Colonic mucosa (tissue), 4 donors: ENCODE results near the gene RFPL3. TPM values are rescaled to one million over a fixed set of nuclear protein-coding genes. Genes with fewer than 3 reads are reported as not detected.

ENCODE experiments used
- DNase-seq: peaks from one replicate; pipeline ENCODE4 v3.0.0-alpha.2; 2020
- H3K27ac ChIP-seq: fragments of 200-600 bp; one replicate; pipeline ENCODE4 v1.8.0; 2021
- H3K27me3 ChIP-seq: fragments of 200-600 bp; one replicate; pipeline ENCODE4 v1.8.0; 2021
- H3K36me3 ChIP-seq: fragments of 200-600 bp; one replicate; pipeline ENCODE4 v1.8.0; 2021
- H3K4me1 ChIP-seq: fragments of 200-600 bp; one replicate; pipeline ENCODE4 v1.8.0; 2021; ENCODE audit warnings: mild to moderate bottlenecking
- H3K4me3 ChIP-seq: fragments of 200-600 bp; one replicate; pipeline ENCODE4 v1.8.0; 2021
- H3K9ac ChIP-seq, 2 donors: one replicate each; pipeline ENCODE4 v1.7.0; 2013; ENCODE audit warnings: control low read depth in 2 of 2, low read depth in 2 of 2, low read length in 2 of 2
- H3K9me3 ChIP-seq: fragments of 200-600 bp; one replicate; pipeline ENCODE4 v1.8.0; 2021
- CTCF ChIP-seq: fragments of 200-600 bp; IDR thresholded peaks from one replicate; pipeline ENCODE4 v1.8.0; 2022; ENCODE audit warnings: antibody characterized with exemption, mild to moderate bottlenecking
- intact Hi-C: fragments of 100-400 bp; cut with DNase I; formaldehyde crosslinking; loops from one replicate; pipeline ENCODE4 v1.14.1; 2022
- total RNA-seq, 2 donors: library from RNA; stranded (reverse); fragmentation: NEBNext Ultra II Directional in 1 of 2; extraction: Animal tissue kit (Norgen Biotek cat#: 25700) in 1 of 2; gene quantifications; one replicate each; pipeline ENCODE4 v1.2.1, GENCODE V29; 2021
- donor health status: healthy.
- donor health status: DM: no; HTN: no; CAD: no.
- donor health status: DM: no; HTN: no; CAD: no.

RFPL3 gene
- total RNA-seq, 2 donors from 2014 or later, result not detected

DNA sequence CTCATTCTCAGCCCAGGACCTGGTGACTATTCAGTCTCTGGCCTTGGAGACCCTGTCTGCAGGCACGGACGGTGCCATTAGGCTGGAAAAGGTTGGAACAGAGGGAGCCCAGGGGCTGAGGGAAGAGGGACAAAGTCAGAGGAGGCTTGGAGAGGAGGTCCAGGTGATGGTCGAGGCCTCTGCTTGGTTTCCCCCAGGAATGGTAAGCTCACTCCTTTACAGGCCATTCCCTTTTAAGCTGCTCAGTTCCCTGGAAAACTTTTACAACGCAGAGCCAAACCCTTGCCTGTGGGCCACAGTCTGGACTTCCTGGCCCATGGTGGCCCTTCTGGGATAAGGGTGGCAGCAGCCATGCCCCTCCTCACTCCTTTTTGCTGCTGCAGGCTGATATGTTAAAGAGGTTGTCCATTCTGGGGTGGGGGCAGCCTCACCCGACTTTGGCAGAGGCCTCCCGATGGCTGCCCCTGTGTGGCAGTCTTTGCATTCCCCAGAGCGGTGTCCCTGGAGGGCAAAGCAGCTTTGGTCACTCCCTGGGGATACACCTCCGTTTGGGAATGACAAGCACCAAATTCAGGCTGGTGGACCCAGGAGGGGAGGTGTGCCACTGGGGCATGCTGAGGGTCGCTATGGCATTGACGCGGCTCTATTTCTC is 34.0 kb upstream of the RFPL3 start:
- Histone ChIP-seq H3K27ac (no peak overlapping the region), H3K9me3 (no peaks in the 10 kb centered on the region), H3K27me3 (no peaks in the 10 kb centered on the region), H3K36me3 (no peaks in the 10 kb centered on the region), H3K4me3 (no peak overlapping the region), H3K9ac (no peak overlapping the region), H3K4me1 (no peaks in the 10 kb centered on the region)
- intact Hi-C loops, result no loop called here
- TF ChIP-seq CTCF, result no peak
- no peak for DNase-seq

DNA sequence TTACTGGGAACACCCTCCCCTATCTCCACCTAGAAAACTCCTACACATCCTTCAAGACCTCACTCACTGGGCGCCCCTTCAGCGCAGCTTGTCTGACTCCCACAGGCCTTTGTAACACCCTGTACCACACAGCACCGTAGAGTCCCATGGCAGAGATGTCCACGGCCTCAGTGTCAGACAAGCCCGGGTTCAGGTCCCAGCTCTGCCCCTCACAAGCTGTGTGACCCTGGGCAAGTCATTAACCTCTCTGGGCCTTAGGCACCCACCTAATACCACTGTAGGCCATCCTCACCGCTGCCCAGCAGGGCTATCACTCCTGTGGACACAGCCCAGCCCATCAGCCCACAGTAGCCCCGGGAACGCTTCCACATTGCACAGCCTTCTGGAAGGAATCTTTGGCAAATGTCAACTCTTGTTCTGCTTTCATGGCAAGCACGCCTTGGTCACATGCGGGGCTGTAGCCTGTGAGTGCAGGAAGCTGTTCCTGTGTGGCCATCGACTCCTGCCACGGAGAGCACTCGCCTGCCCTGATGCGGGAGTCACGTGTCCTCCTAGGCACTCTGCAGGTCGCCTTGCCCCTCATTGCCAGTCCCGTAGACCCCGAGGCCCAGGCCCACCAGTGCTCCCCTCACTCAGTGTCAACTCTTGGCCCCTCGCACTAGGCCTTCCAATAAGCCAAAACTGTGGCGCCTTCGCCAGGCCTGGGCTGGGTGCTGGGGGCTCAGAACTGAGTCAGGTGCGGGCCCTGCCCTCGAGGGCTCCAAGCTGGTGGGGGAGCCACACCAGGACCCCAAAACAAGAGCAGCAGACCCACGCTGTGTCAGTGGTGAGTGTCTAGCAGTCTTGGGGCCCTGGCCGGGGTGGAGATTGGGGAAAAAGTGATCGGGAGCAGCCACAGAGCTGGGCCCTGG is 32.9 kb upstream of the RFPL3 start:
- no peak overlapping the region for H3K4me3 ChIP-seq
- intact Hi-C loops, result no loop called here
- H3K27me3 ChIP-seq, result no peaks in the 10 kb centered on the region
- no peak for TF ChIP-seq CTCF
- H3K9me3 ChIP-seq, result no peaks in the 10 kb centered on the region
- no peak for DNase-seq
- H3K27ac ChIP-seq, result no peak overlapping the region
- H3K36me3 ChIP-seq, result no peaks in the 10 kb centered on the region
- no peaks in the 10 kb centered on the region for H3K4me1 ChIP-seq
- H3K9ac ChIP-seq, result no peak overlapping the region

GRCh38 chr22:32325416-32325801 is 32.3 kb upstream of the RFPL3 start:
- DNase-seq, result no peak
- H3K36me3 ChIP-seq, result no peaks in the 10 kb centered on the region
- no peak for TF ChIP-seq CTCF

GRCh38 chr22:32325811-32326237 is 31.8 kb upstream of the RFPL3 start:
- Histone ChIP-seq H3K4me3 (no peak overlapping the region), H3K9ac (no peak overlapping the region), H3K9me3 (no peaks in the 10 kb centered on the region), H3K36me3 (no peaks in the 10 kb centered on the region), H3K27ac (no peak overlapping the region), H3K4me1 (no peaks in the 10 kb centered on the region), H3K27me3 (no peaks in the 10 kb centered on the region)
- DNase-seq, result no peak
- intact Hi-C loops, result no loop called here
- no peak for TF ChIP-seq CTCF

More at GRCh38 chr22:32325416-32325801, 32.3 kb upstream of the RFPL3 start:
- H3K27ac ChIP-seq, result no peak overlapping the region
- no peak overlapping the region for H3K4me3 ChIP-seq
- no peaks in the 10 kb centered on the region for H3K4me1 ChIP-seq
- no peaks in the 10 kb centered on the region for H3K27me3 ChIP-seq
- no peaks in the 10 kb centered on the region for H3K9me3 ChIP-seq
- intact Hi-C loops, result no loop called here
- H3K9ac ChIP-seq, result no peak overlapping the region

DNA sequence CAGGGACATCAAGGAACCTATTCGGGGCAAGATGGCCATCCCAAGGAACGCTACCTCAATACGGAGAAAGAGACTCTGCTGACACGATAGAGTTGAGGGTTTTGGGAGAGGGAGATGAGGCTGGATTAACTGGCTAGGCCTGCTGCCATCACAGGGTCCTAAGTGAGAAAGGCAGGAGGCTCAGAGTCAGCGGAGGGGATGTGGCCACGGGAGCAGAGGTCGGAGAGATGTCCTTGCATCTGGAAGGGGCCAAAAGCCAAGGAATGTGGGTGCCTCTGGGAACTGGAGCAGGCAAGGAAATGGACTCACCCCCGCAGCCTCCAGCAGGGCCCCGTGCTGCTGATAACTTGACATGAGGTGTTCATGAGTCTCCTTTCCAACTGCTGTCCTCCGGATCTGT is 31.0 kb upstream of the RFPL3 start:
- DNase-seq, result no peak
- H3K36me3 ChIP-seq, result no peaks in the 10 kb centered on the region
- H3K4me1 ChIP-seq, result no peaks in the 10 kb centered on the region
- H3K27ac ChIP-seq, result no peak overlapping the region
- no peak for TF ChIP-seq CTCF
- H3K4me3 ChIP-seq, result no peak overlapping the region
- no peaks in the 10 kb centered on the region for H3K9me3 ChIP-seq
- no peak overlapping the region for H3K9ac ChIP-seq
- intact Hi-C loops, result no loop called here
- H3K27me3 ChIP-seq, result no peaks in the 10 kb centered on the region
